Right lobe of liver (tissue), 4 donors: ENCODE results near the gene LDLRAD3.

ENCODE experiments used
- CTCF ChIP-seq, 4 donors: fragments of 200-600 bp in 3 of 4; fragments of 450-650 bp in 1 of 4; IDR thresholded peaks; one replicate each; pipeline versions ENCODE4 v1.5.1 to v1.8.0; 2016 to 2022; ENCODE audit warnings: antibody characterized with exemption in 4 of 4, mild to moderate bottlenecking in 2 of 4
- POLR2A ChIP-seq: fragments of 450-650 bp; IDR thresholded peaks from one replicate; pipeline ENCODE4 v1.6.1; 2017; ENCODE audit warnings: antibody characterized with exemption, mild to moderate bottlenecking
- donor health status: DM: no; HTN: no; CAD: no.
- donor health status: DM: no; HTN: no; CAD: no.
- donor health status: DM: no; HTN: yes; CAD: no.

- TF ChIP-seq CTCF (IDR thresholded peaks at IDR 0.05): no peak
- no peak for TF ChIP-seq POLR2A
These were observed 174.2 kb downstream of the LDLRAD3 start for GRCh38 chr11:36118084-36118483.
